PC-9 (cell line): ENCODE data around the gene CACNA1B. TPM values are rescaled to one million over a fixed set of nuclear protein-coding genes. Genes with fewer than 3 reads are reported as not detected.

Experiments used
- BruUV-seq: library from RNA; stranded (reverse); fragments of 400-500 nt; replicated peaks from 2 replicates; lab custom pipeline; 2021; lab: Mats Ljungman, UMichigan
- CTCF ChIA-PET: fragments of 300-600 bp; sonication (Branson Sonifier 250); formaldehyde crosslinking; loops from one replicate; lab custom pipeline; 2022; ENCODE audit warnings: antibody characterized with exemption; lab: Charles Lee
- POLR2A ChIA-PET: fragments of 300-600 bp; sonication (Branson Sonifier 250); formaldehyde crosslinking; loops from one replicate; lab custom pipeline; 2022; ENCODE audit warnings: antibody characterized with exemption; ENCODE audit not compliant: unreplicated experiment; lab: Charles Lee
- DNase-seq, 2 experiments: peaks; one replicate each; pipeline versions ENCODE4 v3.0.0 to v3.0.0-alpha.2; 2015 to 2022; ENCODE audit warnings: mixed read lengths in 1 of 2
- H2AFZ ChIP-seq: fragments of 200-600 bp; sonication (generic); 2 replicates; pipeline ENCODE4 v1.8.1; 2017; ENCODE audit warnings: antibody characterized with exemption
- H3F3A ChIP-seq: fragments of 200-600 bp; sonication (generic); 2 replicates; pipeline ENCODE4 v1.8.1; 2017; ENCODE audit warnings: antibody characterized with exemption, mild to moderate bottlenecking, low read depth; ENCODE audit not compliant: insufficient read depth
- H3K27ac ChIP-seq: fragments of 200-600 bp; sonication (generic); 2 replicates; pipeline ENCODE4 v1.6.1; 2016; ENCODE audit warnings: mixed run types
- H3K27me3 ChIP-seq: fragments of 200-600 bp; sonication (generic); 2 replicates; pipeline ENCODE4 v1.6.1; 2016; ENCODE audit warnings: low read depth, mixed run types; ENCODE audit not compliant: insufficient read depth
- H3K36me3 ChIP-seq: fragments of 200-600 bp; sonication (generic); 2 replicates; pipeline ENCODE4 v1.6.1; 2016; ENCODE audit warnings: low read depth, mixed run types
- H3K4me1 ChIP-seq: fragments of 200-600 bp; sonication (generic); replicated peaks from 2 replicates; pipeline ENCODE4 v1.6.1; 2016; ENCODE audit warnings: mixed run types; ENCODE audit not compliant: insufficient read depth
- H3K4me2 ChIP-seq: fragments of 200-600 bp; sonication (generic); 2 replicates; pipeline ENCODE4 v1.6.1; 2017; ENCODE audit warnings: mixed run types
- H3K4me3 ChIP-seq: fragments of 200-600 bp; sonication (generic); 2 replicates; pipeline ENCODE4 v1.6.1; 2016; ENCODE audit warnings: mixed run types
- H3K79me2 ChIP-seq: fragments of 200-600 bp; sonication (generic); 2 replicates; pipeline ENCODE4 v1.6.1; 2017; ENCODE audit warnings: low read depth, mixed run types
- H3K9me2 ChIP-seq: fragments of 200-600 bp; sonication (generic); 2 replicates; pipeline ENCODE4 v1.8.1; 2017; ENCODE audit warnings: mild to moderate bottlenecking; ENCODE audit not compliant: insufficient read depth
- H3K9me3 ChIP-seq: fragments of 200-600 bp; sonication (generic); 2 replicates; pipeline ENCODE4 v1.8.1; 2016; ENCODE audit warnings: low read depth; ENCODE audit not compliant: insufficient read depth
- H4K20me1 ChIP-seq: fragments of 200-600 bp; sonication (generic); 2 replicates; pipeline ENCODE4 v1.8.1; 2017; ENCODE audit not compliant: insufficient read depth
- CTCF ChIP-seq: fragments of 200-600 bp; sonication (generic); conservative IDR thresholded peaks from 2 replicates; pipeline ENCODE4 v1.6.1; 2017; ENCODE audit warnings: mixed run types, antibody characterized with exemption, mild to moderate bottlenecking, moderate library complexity
- EZH2 ChIP-seq: fragments of 200-600 bp; sonication (generic); IDR thresholded peaks from 2 replicates; pipeline ENCODE4 v1.8.0; 2017; ENCODE audit warnings: antibody characterized with exemption, low read depth
- intact Hi-C: fragments of 100-400 bp; cut with micrococcal nuclease; formaldehyde crosslinking; loops from one replicate; pipeline ENCODE4 v1.10.0; 2022; ENCODE audit not compliant: unreplicated experiment
- total RNA-seq: library from RNA; stranded (reverse); gene quantifications from 2 replicates; pipeline ENCODE4 v1.2.3, GENCODE V29; 2021

The CACNA1B gene
- total RNA-seq, 1 experiment from 2014 or later, result not detected

DNA sequence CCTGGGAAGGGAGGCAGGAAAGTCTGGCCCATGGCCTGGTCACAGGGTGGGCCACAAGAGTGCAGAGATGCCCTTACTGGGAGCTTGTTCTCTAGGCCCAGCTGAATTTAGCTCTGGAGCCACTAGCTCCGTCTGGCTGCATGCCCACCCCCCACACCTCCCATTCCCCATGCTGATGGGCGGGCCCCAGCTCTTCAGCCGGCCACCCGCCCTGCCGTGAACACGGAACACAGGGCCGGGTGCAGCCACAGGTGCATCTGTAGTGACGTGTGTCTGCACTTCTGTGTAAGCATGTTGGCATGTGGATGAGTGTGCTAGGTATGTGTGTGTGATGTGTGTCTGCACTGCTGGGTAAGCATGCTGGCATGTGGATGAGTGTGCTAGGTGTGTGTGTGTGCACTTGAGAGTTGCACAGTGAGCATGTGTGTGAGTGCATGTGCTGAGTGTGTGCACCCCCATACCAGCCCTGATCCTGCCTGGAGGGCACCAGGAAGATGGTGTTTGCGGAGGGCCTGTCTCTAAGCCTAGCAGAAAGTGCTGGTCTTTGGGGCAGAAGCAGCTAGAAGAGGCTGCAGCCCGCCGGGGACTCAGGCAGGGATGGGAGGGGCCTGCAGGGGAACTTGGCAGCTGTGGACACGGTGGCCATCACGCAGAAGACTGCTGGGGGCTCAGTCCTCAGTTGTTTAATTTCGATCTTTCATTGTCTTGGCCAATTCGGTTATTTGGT lies 136.4 kb downstream of the CACNA1B start:
- H3K27me3 ChIP-seq, result peaks cover 72% of the 10 kb centered on the region
- H4K20me1 ChIP-seq, result no peaks in the 10 kb centered on the region
- no TSS peak for BruUV-seq
- POLR2A ChIA-PET, result no interaction called here
- H3K4me3 ChIP-seq, result no peak overlapping the region
- no peak overlapping the region for H2AFZ ChIP-seq
- H3K27ac ChIP-seq, result no peak overlapping the region
- intact Hi-C loops, result no loop called here
- no peaks in the 10 kb centered on the region for H3K36me3 ChIP-seq
- DNase-seq, result no peak
- no peaks in the 10 kb centered on the region for H3K9me2 ChIP-seq
- H3F3A ChIP-seq, result no peaks in the 10 kb centered on the region
- no peak overlapping the region for H3K4me2 ChIP-seq
- H3K79me2 ChIP-seq, result no peaks in the 10 kb centered on the region
- no peaks in the 10 kb centered on the region for H3K4me1 ChIP-seq
- TF ChIP-seq CTCF (no peak), EZH2 (no peak)
- no peaks in the 10 kb centered on the region for H3K9me3 ChIP-seq
- CTCF ChIA-PET, result no interaction called here

GRCh38 chr9:138014563-138014945 lies 137.0 kb downstream of the CACNA1B start:
- intact Hi-C loops, result no loop called here
- Histone ChIP-seq H3K4me3 (no peak overlapping the region), H3K9me2 (no peaks in the 10 kb centered on the region), H2AFZ (no peak overlapping the region), H3K27ac (no peak overlapping the region), H3K4me1 (no peaks in the 10 kb centered on the region), H3K9me3 (no peaks in the 10 kb centered on the region), H3K4me2 (no peak overlapping the region), H3K36me3 (no peaks in the 10 kb centered on the region), H3K27me3 (peaks cover 67% of the 10 kb centered on the region), H3K79me2 (no peaks in the 10 kb centered on the region), H4K20me1 (no peaks in the 10 kb centered on the region), H3F3A (no peaks in the 10 kb centered on the region)
- POLR2A ChIA-PET, result no interaction called here
- TF ChIP-seq EZH2 (no peak), CTCF (no peak)
- no TSS peak for BruUV-seq
- DNase-seq, result no peak
- CTCF ChIA-PET, result no interaction called here

DNA sequence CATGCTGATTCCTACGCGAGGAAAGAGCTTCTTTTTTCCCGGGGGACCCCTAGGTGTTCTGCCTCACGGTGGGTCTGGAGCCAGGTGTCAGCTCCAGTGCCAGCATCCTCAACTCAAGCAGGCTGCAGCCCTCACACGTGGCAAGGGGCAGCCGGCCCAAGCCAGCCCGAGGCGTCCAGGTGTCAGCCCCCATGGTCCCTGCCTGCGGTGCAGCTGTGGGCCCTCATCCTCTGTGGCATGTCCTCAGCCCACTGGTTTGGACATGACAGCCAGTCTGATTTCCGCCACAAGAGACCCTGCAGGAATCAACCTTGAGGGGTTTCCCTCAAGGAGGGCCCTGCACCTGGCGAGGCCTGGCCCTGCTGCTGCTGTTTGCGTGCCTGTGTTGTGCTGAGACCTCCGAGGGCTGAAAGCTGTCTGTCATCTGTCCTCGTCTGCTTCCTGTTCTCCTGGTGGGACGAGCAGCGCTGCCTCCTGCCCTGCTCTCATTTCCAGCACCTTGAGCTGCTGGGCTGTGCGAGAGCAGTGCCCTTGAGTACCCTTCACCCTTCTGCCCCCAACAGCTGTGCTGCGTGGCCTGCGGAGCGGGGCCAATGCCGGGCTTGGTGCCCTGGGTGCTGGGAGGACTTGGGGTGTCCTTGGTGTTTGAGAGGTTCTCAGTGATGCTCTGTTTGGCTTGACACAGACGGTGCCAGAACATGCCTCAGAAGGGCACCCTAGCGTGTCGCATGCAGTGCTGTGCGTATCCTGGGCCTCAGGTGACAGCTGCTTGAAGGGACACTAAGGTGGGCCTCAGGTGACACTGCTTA lies 137.6 kb downstream of the CACNA1B start:
- Histone ChIP-seq H4K20me1 (no peaks in the 10 kb centered on the region), H3K79me2 (no peaks in the 10 kb centered on the region), H3K4me2 (no peak overlapping the region), H3K27ac (no peak overlapping the region), H3K4me3 (no peak overlapping the region), H2AFZ (no peak overlapping the region), H3F3A (no peaks in the 10 kb centered on the region), H3K36me3 (no peaks in the 10 kb centered on the region), H3K27me3 (peaks cover 60% of the 10 kb centered on the region), H3K9me2 (no peaks in the 10 kb centered on the region), H3K9me3 (no peaks in the 10 kb centered on the region), H3K4me1 (no peaks in the 10 kb centered on the region)
- no peak for DNase-seq
- intact Hi-C loops, result no loop called here
- TF ChIP-seq EZH2 (no peak), CTCF (no peak)
- ChIA-PET POLR2A (no interaction called here), CTCF (no interaction called here)
- no TSS peak for BruUV-seq
